ENCODE data around the gene CRELD1. TPM values are rescaled to one million over a fixed set of nuclear protein-coding genes. Genes with fewer than 3 reads are reported as not detected.

The CRELD1 gene
- polyA plus RNA-seq, 1 of the 3 experiments (the other 2 are of a cell fraction), result 77.6 TPM

GRCh38 chr3:9978710-9979305 lies 45.2 kb downstream of the CRELD1 start:
- H3K4me3 ChIP-seq (ENCODE audit: low read depth in 2 of 2, low read length in 1 of 2), result no peak overlapping the region
- peaks cover 17 to 35% of the 10 kb centered on the region in 2 experiments for H3K36me3 ChIP-seq (replicated peaks in 1 of 2; ENCODE audit: control insufficient read depth in 1 of 2, insufficient read depth in 2 of 2, low read length in 1 of 2)
- H3K9me2 ChIP-seq, result no peaks in the 10 kb centered on the region
- DNase-seq, result no peak
- TF ChIP-seq SMC3 (IDR thresholded peaks at IDR 0.05; ENCODE audit: low read depth, low read length), result no peak
- TF ChIP-seq NFIC (IDR thresholded peaks at IDR 0.05; ENCODE audit: borderline replicate concordance), result no peak
- no peak for TF ChIP-seq NRF1 (IDR thresholded peaks at IDR 0.05; ENCODE audit: low read depth, low read length)
- no peak for TF ChIP-seq RFX5 (IDR thresholded peaks at IDR 0.05; ENCODE audit: low read length)
- H3K79me2 ChIP-seq (ENCODE audit: insufficient read depth), result peaks cover 54% of the 10 kb centered on the region
- no peak overlapping the region for H3K4me2 ChIP-seq
- 80% methylated on average over 8 of the region's 8 CpGs for WGBS (ENCODE audit: low lambda C conversion rate)
- no peak overlapping the region for H2AFZ ChIP-seq (ENCODE audit: low read depth)
- no peaks in the 10 kb centered on the region for H3K27me3 ChIP-seq (ENCODE audit: insufficient read depth)
- ChIA-PET CTCF (no interaction called here), POLR2A (no interaction called here)
- H3F3A ChIP-seq (replicated peaks; ENCODE audit: insufficient read depth), result peaks cover 21% of the 10 kb centered on the region
- no peak overlapping the region for H3K27ac ChIP-seq (ENCODE audit: low read depth in 2 of 2, low read length in 1 of 2)
- H4K20me1 ChIP-seq (ENCODE audit: insufficient read depth), result no peaks in the 10 kb centered on the region
- H3K9me3 ChIP-seq, result no peaks in the 10 kb centered on the region
- H3K4me1 ChIP-seq (ENCODE audit: control insufficient read depth in 1 of 2, insufficient read depth in 2 of 2, low read depth in 1 of 2, low read length in 1 of 2), result peaks cover 0 to 16% of the 10 kb centered on the region in 2 experiments; a peak in 1 of 4 replicates
- no peak overlapping the region for H3K9ac ChIP-seq

GRCh38 chr3:9980251-9980650 lies 46.6 kb downstream of the CRELD1 start:
- H3K4me1 ChIP-seq (ENCODE audit: control insufficient read depth in 1 of 2, insufficient read depth in 2 of 2, low read depth in 1 of 2, low read length in 1 of 2), result peaks cover under 1 to 18% of the 10 kb centered on the region in 2 experiments; a peak in 3 of 4 replicates
- DNase-seq, result no peak
- TF ChIP-seq ZBTB33 (IDR thresholded peaks at IDR 0.05; ENCODE audit: borderline replicate concordance, low read depth), result no peak
- no peak for TF ChIP-seq REST (IDR thresholded peaks at IDR 0.05; ENCODE audit: low read depth, low read length)
- TF ChIP-seq JUND (IDR thresholded peaks at IDR 0.05), result no peak
- no peak for TF ChIP-seq ELF1 (IDR thresholded peaks at IDR 0.05)
- TF ChIP-seq RFX5 (IDR thresholded peaks at IDR 0.05; ENCODE audit: low read length), result no peak
- TF ChIP-seq GATA2 (CRISPR knock-in tag; IDR thresholded peaks at IDR 0.05), result no peak
- H3K9ac ChIP-seq, result no peak overlapping the region
- peaks cover 21% of the 10 kb centered on the region for H3F3A ChIP-seq (replicated peaks; ENCODE audit: insufficient read depth)
- 97% methylated on average over 2 of the region's 2 CpGs for WGBS (ENCODE audit: low lambda C conversion rate)
- no peak overlapping the region for H2AFZ ChIP-seq (ENCODE audit: low read depth)
- CTCF ChIA-PET, result no interaction called here
- no peaks in the 10 kb centered on the region for H3K9me2 ChIP-seq
- H3K36me3 ChIP-seq (replicated peaks in 1 of 2; ENCODE audit: control insufficient read depth in 1 of 2, insufficient read depth in 2 of 2, low read length in 1 of 2), result peaks cover 11 to 20% of the 10 kb centered on the region in 2 experiments
- H3K27me3 ChIP-seq (ENCODE audit: insufficient read depth), result no peaks in the 10 kb centered on the region
- POLR2A ChIA-PET, result no interaction called here
- H3K4me3 ChIP-seq (ENCODE audit: low read depth in 2 of 2, low read length in 1 of 2), result no peak overlapping the region
- no peak overlapping the region for H3K27ac ChIP-seq (ENCODE audit: low read depth in 2 of 2, low read length in 1 of 2)
- no peaks in the 10 kb centered on the region for H4K20me1 ChIP-seq (ENCODE audit: insufficient read depth)
- no peak overlapping the region for H3K4me2 ChIP-seq
- no peaks in the 10 kb centered on the region for H3K9me3 ChIP-seq
- peaks cover 63% of the 10 kb centered on the region for H3K79me2 ChIP-seq (ENCODE audit: insufficient read depth)
